Skeletal muscle cell (primary cell): ENCODE results near the gene KCNH2.

Experiments used
- DNase-seq: peaks from one replicate; pipeline ENCODE4 v3.0.0-alpha.2; 2010; ENCODE audit warnings: low read depth
- H3K4me3 ChIP-seq: 2 replicates; pipeline ENCODE4 v1.5.1; 2011; ENCODE audit warnings: low read depth, mild to moderate bottlenecking, control low read depth, low read length, moderate library complexity

KCNH2 gene

DNA sequence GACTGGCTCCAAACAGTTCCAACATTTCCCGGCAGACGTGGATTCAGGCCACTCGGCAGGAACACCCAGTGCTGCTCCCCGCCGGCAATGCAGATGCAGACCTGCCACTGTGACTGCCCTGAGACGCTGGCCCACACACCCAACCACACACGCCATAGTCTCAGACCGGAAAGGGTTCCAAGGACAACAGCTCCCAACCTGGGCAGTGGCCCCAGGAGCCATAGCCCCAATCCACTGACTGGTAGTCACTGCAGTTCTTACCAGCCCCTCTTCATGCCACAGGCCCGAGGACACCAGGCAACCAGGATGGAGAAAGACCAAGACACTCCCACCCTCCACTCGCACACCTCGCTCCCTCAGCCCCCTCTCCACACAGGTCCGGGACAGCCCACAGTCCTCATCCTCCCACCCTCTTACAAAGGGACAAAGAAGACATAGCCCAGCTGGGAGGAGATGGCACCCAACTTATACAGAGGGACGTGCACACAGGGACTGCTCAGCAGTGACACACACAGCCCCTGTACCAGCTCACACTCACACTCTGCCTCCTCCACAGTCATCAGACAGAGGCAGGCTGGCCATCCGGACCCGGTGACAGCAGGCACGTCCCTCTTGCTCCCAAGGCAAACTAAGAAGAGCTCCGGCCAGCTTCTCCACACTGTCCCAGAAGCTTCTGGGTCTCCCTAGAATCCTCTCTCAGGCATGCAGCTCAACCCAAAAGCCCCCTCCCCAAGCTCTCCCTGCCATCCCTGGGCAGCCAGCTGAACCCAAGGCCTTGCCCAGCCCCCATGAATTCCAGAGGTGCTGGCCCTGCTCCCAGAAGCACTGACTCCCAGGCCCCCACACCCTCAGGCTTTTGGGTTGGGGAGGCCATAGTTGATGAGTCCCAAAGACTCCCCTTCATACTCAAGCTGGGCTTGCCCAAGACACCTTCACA is 24.8 kb downstream of the KCNH2 start:
- no peak for DNase-seq
- H3K4me3 ChIP-seq: no peak overlapping the region

GRCh38 chr7:150952331-150953050 is 25.6 kb downstream of the KCNH2 start:
- H3K4me3 ChIP-seq: no peak overlapping the region
- no peak for DNase-seq

DNA sequence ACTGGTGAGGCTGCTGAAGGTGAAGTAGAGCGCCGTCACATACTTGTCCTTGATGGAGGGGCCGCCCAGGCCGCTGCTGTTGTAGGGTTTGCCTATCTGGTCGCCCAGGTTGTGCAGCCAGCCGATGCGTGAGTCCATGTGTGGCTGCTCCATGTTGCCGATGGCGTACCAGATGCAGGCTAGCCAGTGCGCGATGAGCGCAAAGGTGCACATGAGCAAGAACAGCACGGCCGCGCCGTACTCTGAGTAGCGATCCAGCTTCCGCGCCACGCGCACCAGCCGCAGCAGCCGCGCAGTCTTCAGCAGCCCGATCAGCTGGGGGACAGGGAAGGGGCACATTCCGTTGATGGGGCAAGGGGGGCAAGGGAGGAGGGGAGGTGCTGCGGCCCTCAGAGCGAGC is 26.6 kb downstream of the KCNH2 start:
- no peak for DNase-seq
- H3K4me3 ChIP-seq: no peak overlapping the region

DNA sequence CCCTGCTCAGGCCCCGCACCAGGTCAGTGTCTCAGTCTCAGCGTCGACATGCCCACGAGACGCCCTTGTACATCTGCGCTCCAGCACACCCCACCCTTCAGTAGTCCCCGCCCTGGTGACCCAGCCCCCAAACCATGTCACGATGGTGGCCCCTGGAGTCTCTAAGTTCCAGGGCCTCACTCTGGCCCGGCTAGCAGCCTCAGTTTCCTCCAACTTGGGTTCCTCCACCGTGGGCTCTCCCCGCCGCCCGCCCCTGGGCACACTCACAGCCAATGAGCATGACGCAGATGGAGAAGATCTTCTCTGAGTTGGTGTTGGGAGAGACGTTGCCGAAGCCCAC is 27.0 kb downstream of the KCNH2 start:
- DNase-seq: no peak
- H3K4me3 ChIP-seq: no peak overlapping the region

DNA sequence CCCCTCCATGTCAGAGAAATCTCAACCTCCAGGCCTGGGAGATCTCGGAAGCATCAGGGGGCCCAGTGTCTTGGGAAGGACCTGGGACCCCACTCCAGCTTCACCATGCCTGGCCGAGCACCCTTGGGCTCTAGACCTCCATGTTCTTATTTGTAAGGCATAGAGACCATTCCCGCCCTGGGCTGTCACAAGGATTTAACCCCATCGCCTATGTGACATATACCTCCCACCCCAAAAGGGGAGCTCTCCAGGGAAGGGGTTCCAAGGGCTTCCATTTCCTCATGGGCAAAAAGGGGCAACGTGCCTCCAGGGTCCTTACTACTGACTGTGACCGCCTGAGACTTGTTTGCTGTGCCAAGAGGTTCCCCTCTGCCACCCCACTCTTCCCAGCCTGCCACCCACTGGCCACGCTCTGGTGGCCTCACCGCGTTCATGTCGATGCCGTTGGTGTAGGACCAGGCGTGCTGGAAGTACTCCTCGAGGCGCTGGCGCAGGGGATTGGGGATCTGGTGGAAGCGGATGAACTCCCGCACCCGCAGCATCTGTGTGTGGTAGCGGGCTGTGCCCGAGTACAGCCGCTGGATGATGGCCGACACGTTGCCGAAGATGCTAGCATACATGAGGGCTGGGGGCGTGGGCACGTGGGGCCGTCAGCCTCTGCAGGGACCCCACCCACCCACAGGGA is 27.5 kb downstream of the KCNH2 start:
- no peak for DNase-seq
- H3K4me3 ChIP-seq: no peak overlapping the region

- DNase-seq: no peak
- H3K4me3 ChIP-seq: no peak overlapping the region
Observed at GRCh38 chr7:150949971-150950491, 28.1 kb downstream of the KCNH2 start.

GRCh38 chr7:150949564-150949963 is 28.6 kb downstream of the KCNH2 start:
- DNase-seq: no peak
- no peak overlapping the region for H3K4me3 ChIP-seq

DNA sequence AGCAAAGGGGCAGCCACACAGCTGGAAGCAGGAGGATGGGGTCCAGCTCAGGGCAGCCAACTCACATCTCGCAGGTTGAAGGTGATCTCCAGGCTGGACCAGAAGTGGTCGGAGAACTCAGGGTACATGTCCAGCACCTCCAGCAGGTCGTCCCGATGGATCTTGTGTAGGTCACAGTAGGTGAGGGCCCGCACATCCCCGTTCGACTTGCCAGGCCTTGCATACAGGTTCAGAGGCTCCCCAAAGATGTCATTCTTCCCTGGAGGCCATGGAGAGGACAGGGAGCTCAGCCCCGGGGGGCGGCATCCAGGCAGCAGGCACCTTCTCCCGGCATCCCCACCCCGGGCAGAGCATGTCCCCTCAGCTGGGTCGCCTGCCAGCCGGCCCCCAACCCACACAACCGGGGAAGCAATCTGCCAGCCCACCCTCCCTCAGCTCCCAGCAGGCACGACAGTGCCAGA is 29.3 kb downstream of the KCNH2 start:
- no peak for DNase-seq
- H3K4me3 ChIP-seq: no peak overlapping the region

DNA sequence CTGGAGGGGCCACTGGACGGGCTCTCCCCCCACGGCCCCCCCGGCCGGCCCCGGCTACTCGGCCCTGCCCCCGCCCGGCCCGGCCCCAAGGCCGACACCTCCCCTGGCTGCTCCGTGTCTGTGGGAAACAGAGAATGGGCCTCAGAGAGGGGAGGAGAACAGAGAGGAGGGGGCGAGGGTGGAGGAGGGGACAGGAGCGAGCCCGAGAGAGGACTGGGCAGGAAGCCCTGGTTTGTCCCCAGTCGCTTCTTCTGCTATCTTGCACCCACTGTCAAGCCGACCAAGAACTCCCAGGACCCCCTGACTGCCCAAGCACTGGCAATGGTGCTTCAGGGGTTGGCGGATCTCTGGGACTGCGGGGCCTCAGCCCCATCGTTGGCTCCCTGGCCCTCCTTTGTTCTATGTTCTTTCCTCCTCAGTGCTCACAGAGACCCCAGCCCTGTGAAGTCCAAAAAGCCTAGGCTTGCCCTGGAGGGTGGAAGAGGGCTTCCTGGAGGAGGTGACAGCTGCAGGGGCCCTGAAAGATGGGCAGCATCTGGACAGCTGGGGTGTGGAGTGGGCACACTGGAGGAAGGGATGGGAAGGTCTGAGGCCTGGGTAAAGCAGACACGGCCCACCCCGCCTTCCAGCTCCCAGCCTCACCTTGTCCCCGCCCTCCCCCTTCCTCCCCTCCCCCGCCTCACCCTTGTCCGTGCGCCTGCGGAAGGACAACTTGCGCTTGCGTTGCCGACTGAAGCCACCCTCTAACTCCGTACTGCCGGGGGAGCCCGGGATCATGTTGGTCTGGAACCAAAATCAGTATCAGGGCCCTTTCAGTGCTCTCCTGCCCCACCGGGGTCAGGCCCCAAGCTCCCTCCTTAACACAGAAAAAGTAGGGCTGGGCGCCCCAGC is 30.1 kb downstream of the KCNH2 start:
- no peak overlapping the region for H3K4me3 ChIP-seq
- no peak for DNase-seq

- DNase-seq: no peak
- no peak overlapping the region for H3K4me3 ChIP-seq
Observed at GRCh38 chr7:150947241-150947745, 30.8 kb downstream of the KCNH2 start.

DNA sequence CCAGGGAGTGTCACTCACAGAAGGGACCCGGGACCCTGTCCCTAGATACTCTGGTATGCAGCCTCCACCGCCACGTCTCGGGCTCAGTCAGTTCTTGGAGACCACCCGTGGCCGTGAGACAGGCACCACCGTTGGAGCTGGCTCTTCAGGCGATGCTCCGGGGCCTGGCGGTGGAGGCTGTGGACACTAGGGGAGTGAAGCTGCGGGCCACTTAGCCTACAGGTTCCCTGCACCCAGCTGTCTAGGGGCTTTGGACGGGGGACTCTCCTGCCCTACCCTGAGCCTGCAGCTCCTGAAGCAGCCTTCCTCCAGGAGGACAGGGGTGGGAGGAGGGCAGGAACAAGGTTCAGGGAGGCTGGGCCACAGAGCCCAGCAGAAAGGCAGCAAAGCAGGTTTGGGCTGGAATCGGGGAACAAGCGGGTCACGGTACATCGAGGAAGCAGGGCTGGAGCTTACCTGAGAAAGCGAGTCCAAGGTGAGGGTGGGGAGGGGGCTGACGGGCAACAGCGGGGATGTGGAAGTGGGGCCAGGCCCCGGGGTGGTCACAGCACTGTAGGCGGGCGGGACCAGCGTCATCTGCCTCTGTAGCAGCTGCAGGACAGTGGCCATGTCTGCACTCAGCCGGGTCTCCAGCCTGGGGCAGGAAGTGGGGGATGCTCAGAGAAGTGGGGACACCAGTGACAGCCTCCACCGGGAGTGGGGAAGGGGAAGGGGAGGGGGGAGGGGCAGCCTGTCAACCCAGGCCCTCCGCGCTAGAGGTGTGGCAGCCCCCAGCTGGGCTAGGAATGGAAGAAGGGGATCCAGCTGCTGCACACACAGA is 31.5 kb downstream of the KCNH2 start:
- no peak for DNase-seq
- H3K4me3 ChIP-seq: no peak overlapping the region

- H3K4me3 ChIP-seq: no peak overlapping the region
- no peak for DNase-seq
Observed at GRCh38 chr7:150945853-150946420, 32.2 kb downstream of the KCNH2 start.

DNA sequence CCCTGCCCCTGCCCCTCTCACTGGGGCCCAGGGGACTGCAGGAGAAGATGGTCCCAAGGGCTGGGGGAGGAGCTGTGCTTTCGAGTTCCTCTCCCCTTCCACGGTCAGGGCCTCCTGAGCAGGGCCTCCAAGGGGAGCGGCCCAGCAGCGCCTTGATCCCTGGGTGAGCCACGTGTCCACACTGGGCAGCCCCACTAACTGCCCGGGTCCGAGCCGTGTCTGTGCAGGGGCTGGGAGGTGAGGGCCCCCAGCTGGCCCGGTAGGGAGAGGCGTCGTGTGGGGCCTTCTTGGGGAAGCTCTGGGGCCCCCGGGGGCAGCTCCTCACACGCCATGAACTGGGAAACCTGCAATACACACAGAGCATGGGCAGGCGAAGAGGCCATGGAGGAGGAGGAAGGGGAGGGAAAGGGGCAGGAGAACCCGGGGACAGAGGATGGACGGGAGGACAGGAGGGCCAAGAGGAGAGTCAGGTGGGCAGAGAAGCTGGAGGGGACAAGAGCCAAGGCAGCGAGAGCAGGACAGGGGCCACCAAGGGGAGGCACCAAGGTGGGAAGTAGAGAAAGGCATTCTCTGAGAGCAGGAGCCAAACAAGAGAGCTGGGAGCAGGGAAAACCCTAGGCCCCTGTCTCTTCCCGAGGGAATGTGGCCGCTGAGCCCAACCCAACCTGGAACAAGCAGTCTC is 32.8 kb downstream of the KCNH2 start:
- no peak overlapping the region for H3K4me3 ChIP-seq
- no peak for DNase-seq

DNA sequence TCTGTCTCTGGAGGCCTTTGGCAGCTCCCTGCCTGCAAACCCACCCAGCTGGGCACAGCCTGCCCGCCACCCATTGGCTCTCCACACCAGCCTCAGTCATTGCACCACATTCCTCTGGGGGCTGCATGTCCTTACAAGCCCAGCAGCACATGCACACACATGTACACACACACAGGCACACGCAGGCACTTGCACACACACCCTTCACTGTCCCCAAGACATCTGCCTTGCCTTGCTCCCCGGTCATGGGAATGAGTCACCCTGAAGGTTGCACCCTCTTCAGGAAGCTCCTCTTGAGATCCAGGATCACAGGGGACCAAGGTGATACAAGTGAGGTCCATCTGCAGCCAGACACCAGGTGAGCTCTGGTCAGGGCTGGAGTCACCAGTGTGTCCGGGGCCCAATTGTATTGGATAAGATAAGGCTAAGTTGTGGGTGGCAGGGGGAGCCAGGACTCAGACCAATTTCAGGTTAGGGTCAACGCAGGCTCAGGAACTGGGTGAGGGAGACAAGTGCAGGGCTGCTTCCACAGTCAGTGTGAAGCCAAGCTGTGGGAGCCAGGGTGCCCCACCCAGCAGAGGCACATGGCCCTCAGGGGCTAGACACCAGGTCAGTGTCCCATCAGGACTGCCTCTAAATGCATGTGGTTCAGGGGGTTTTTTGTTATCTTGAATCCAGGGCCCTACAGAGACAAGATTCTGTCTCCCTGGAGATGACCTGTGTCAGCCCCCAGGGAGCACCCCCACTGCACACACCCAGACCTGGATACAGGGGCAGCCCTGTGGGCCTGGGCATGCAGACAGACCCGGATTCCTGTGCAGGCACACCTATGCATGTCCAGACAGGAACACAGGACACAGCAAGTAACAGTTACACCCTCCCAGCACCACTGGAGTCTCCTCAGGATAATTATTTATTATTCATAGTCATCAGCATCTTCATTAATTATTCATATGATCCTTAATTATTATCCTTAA is 33.8 kb downstream of the KCNH2 start:
- H3K4me3 ChIP-seq: no peak overlapping the region
- no peak for DNase-seq

GRCh38 chr7:150943453-150943814 is 34.7 kb downstream of the KCNH2 start:
- DNase-seq: no peak
- no peak overlapping the region for H3K4me3 ChIP-seq
